T-helper 1 cell (primary cell): ENCODE data around the gene SCUBE1.

Experiments used
- DNase-seq, 5 donors: peaks; one replicate each; pipeline ENCODE4 v3.0.0-alpha.2; 2012 to 2020

The SCUBE1 gene

GRCh38 chr22:43275545-43276317, 67.4 kb downstream of the SCUBE1 start:
- no peak for DNase-seq

GRCh38 chr22:43274595-43275240, 68.5 kb downstream of the SCUBE1 start:
- DNase-seq, result no peak

- peak in 3 of 5 donors; percentile 16 to 55 (median 18) for DNase-seq
These were observed 69.2 kb downstream of the SCUBE1 start for GRCh38 chr22:43273902-43274484.

GRCh38 chr22:43272869-43273318, 70.3 kb downstream of the SCUBE1 start:
- no peak for DNase-seq

- no peak for DNase-seq
These were observed 70.9 kb downstream of the SCUBE1 start for GRCh38 chr22:43272301-43272700.

- DNase-seq, result no peak
These were observed 72.2 kb downstream of the SCUBE1 start for GRCh38 chr22:43270949-43271348.

- no peak for DNase-seq
These were observed 72.8 kb downstream of the SCUBE1 start for GRCh38 chr22:43270314-43270908.

- DNase-seq, result no peak
These were observed 73.5 kb downstream of the SCUBE1 start for GRCh38 chr22:43269646-43270045.

GRCh38 chr22:43269246-43269645, 73.9 kb downstream of the SCUBE1 start:
- DNase-seq, result no peak

- DNase-seq, result no peak
These were observed 75.1 kb downstream of the SCUBE1 start for GRCh38 chr22:43267981-43268660.

- DNase-seq, result no peak
These were observed 75.7 kb downstream of the SCUBE1 start for GRCh38 chr22:43267332-43267980.

- no peak for DNase-seq
These were observed 77.1 kb downstream of the SCUBE1 start for GRCh38 chr22:43266076-43266475.

- peak; percentile 44 to 94 (median 61) for DNase-seq
These were observed 79.3 kb downstream of the SCUBE1 start for GRCh38 chr22:43263645-43264514.

- peak in 3 of 5 donors; percentile 8 to 77 (median 28) for DNase-seq
These were observed 80.1 kb downstream of the SCUBE1 start for GRCh38 chr22:43262990-43263644.

GRCh38 chr22:43260331-43261231, 82.6 kb downstream of the SCUBE1 start:
- no peak for DNase-seq

- no peak for DNase-seq
These were observed 85.2 kb downstream of the SCUBE1 start for GRCh38 chr22:43257961-43258360.

GRCh38 chr22:43257549-43257948, 85.6 kb downstream of the SCUBE1 start:
- DNase-seq, result no peak

GRCh38 chr22:43256976-43257545, 86.1 kb downstream of the SCUBE1 start:
- DNase-seq, result no peak

- DNase-seq, result no peak
These were observed 86.6 kb downstream of the SCUBE1 start for GRCh38 chr22:43256569-43256968.
